LNCaP clone FGC (cell line): Measurements from ENCODE around the gene PECR.

Experiments used
- DNase-seq: peaks from one replicate; pipeline ENCODE4 v3.0.0-alpha.2; 2011; ENCODE audit warnings: low read depth
- H3K4me3 ChIP-seq: 2 replicates; pipeline ENCODE4 v1.5.1; 2011; ENCODE audit warnings: mild to moderate bottlenecking, low read depth, low read length, control low read depth
- TF ChIP-seq, protein P1 (sequence below): IDR thresholded peaks from 2 replicates; pipeline ENCODE4 v1.5.1; 2012; ENCODE audit warnings: mild to moderate bottlenecking; ENCODE audit not compliant: control insufficient read depth, insufficient read depth; ENCODE audit errors: extremely low read depth

PECR gene

DNA sequence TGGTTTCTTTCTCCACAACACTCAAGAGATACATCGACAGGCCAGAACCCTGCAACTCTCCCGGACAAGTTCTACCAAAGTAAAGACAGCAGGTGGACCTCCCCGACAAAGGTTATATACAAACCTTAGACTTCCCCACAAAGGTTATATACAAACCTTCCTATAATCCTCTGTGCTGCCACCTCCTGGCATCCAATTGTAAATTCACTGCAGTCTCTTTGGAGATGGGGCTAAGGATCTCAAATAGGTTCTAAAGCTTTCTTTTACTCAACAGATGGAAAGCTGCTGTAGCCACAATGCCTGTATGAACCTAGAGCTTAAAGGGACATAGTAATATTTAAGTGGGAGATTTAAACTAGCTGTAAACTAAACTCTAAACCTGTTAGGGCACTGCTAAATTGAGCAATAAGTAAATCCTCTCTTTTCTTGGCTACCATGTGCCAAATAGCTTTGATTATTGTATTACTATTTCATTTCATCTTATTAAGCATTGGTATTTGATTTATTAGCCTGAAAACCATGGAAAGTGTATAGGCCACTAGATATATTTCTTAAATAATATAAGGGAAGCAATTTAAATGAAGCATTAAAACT, 58.5 kb downstream of the PECR start:
- TF ChIP-seq, protein P1, sequence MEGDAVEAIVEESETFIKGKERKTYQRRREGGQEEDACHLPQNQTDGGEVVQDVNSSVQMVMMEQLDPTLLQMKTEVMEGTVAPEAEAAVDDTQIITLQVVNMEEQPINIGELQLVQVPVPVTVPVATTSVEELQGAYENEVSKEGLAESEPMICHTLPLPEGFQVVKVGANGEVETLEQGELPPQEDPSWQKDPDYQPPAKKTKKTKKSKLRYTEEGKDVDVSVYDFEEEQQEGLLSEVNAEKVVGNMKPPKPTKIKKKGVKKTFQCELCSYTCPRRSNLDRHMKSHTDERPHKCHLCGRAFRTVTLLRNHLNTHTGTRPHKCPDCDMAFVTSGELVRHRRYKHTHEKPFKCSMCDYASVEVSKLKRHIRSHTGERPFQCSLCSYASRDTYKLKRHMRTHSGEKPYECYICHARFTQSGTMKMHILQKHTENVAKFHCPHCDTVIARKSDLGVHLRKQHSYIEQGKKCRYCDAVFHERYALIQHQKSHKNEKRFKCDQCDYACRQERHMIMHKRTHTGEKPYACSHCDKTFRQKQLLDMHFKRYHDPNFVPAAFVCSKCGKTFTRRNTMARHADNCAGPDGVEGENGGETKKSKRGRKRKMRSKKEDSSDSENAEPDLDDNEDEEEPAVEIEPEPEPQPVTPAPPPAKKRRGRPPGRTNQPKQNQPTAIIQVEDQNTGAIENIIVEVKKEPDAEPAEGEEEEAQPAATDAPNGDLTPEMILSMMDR, result peak; percentile 59
- no peak for DNase-seq
- no peak overlapping the region for H3K4me3 ChIP-seq

DNA sequence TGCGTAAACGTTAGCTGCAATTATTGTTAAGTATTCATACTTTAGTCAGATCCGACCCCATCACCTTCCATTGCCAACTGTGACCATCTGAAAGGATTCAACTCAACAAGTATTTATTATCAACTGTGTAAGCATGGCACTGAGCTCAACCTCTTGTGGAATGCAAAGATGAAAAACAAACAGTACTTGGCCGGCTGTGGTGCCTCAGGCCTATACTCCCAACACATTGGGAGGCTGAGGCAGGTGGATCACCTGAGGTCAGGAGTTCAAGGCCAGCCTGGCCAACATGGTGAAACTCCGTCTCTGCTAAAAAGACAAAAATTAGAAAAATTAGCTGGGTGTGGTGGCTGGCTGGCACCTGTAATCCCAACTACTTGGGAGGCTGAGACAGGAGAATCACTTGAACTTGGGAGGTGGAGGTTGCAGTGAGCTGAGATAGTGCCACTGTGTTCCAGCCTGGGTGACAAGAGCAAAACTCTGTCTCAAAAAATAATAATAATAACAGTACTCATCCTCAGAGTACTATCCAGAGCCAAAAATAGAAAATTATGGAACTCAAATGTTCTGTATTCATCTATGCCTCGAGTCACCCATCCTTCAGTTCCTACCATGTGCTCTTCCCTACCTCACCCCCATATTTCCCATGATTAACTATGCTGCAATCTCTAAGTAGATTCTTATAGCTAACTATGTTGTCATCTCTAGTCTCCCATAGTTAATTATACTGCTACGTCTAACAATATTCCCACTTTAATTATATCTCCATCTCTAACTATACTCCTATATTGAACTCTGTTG, 59.6 kb downstream of the PECR start:
- no peak overlapping the region for H3K4me3 ChIP-seq
- no peak for DNase-seq
- TF ChIP-seq, protein P1, result no peak

DNA sequence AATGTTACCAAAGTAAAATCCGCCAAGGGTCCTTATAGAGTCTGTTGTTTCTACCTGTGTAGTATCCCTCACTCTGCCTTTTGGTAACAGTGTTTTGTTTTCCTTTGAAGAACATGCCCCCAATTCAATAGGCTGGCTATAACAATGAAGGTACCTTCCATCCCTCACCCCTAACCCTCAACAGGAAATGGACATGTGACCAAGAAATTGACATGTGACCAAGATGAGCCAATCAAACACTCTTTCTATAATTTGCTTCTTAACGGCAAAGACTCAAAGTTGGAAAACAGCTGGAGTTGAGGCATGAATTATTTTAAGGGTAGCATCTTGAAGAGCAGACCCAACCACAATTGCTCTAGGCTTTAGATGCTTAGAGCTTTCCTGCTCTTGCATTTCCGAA, 62.9 kb downstream of the PECR start:
- TF ChIP-seq, protein P1, result no peak
- no peak for DNase-seq
- no peak overlapping the region for H3K4me3 ChIP-seq

DNA sequence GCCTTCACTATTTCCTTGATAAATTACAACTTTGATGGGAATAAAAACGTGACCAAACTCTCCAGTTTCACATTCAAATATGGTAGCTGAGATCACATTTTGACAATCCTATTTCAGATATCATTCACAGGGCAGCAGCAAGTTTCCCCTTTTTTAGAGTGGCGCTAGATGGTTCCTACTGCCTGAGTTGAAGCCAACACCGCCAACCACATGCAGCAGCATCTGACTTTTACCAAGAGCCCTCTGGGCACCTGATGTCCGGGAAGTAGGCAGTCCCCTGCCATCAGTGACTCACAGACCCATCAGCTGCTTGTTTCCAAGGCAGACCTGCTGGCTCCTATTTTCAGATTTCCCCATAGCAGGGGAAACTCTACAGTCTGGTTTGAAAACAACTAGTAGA, 64.2 kb downstream of the PECR start:
- no peak overlapping the region for H3K4me3 ChIP-seq
- TF ChIP-seq, protein P1, result no peak
- no peak for DNase-seq

DNA sequence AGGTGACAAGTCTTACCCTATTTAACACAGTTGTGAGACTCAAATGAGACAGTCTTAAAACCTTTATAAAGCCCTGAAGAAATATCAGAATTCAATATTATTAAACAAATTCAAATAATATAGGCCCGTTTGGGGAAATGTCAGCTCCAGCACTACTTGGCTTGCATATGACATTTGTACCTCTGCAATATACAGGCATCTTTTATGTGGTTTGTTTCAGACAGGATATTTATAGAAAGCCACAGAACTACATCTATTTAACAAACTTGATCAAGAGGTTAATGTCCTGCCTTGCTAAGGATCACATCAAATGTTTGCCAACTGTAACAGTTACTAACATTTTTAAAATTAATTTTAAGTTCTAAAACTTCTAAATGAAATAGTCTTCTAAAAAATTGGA, 65.0 kb downstream of the PECR start:
- DNase-seq, result no peak
- TF ChIP-seq, protein P1, result no peak
- H3K4me3 ChIP-seq, result no peak overlapping the region

DNA sequence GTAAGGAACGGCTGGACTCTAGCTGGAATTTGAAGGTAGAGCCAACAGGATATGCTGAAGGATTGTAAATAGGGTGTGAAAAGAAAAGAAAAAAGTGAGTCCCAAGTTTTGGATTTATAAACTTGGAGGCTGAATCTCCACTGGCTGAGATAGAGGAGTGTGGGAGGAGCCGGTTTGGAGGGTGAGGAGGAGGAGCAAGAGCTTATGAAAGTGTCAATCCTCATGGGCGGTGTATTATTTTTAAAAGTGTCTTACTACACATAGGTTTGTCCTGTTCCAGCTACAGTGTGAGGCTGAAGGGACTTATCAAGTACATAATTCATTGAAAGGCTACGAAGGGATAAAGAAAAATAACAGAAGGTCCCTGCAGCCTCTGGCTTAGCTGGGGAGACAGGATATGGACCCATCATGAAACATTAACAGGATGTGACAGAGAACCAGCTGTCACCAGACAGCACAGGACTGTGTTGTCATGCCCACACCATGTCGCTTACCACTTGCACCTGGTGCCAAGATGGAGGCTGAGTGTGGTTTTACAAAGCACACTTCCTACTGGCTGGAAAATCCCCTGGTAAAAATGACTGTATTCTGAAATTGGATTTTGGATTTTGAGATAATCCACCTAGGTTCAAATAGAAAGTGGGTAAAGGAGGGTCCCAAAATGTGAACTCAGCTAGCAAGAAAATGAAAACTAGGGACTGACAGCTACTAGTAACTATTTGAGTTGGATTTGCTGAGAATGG, 65.7 kb downstream of the PECR start:
- TF ChIP-seq, protein P1, result no peak
- no peak for DNase-seq
- H3K4me3 ChIP-seq, result no peak overlapping the region
